K562 (cell line): Measurements from ENCODE around the gene KDF1. TPM values are rescaled to one million over a fixed set of nuclear protein-coding genes. Genes with fewer than 3 reads are reported as not detected.

Source experiments
- ATAC-seq: fragments of 200-7000 bp; cut with Tn5 transposase; 3 replicates; pipeline ENCODE4 v1.9.1; 2020; ENCODE audit warnings: moderate library complexity
- BruUV-seq: library from RNA; stranded (reverse); fragments of 400-500 nt; replicated peaks from 2 replicates; lab custom pipeline; 2021; lab: Mats Ljungman, UMichigan
- CTCF ChIA-PET: fragments of 300-600 bp; formaldehyde crosslinking; extraction: SDS; loops from one replicate; lab custom pipeline; 2021; ENCODE audit warnings: low intra/inter-chr PET ratio; lab: Yijun Ruan, JAX
- POLR2A ChIA-PET: fragments of 300-600, 350-650 bp; sonication (Branson Sonifier 250); formaldehyde crosslinking; extraction: SDS; loops from one replicate; lab custom pipeline; 2021; ENCODE audit warnings: antibody characterized with exemption, inconsistent platforms; lab: Yijun Ruan, JAX
- DNase-seq, 4 experiments: peaks; one replicate each; pipeline versions ENCODE4 v3.0.0 to v3.0.0-alpha.2; 2011 to 2018; ENCODE audit warnings: low spot score in 3 of 4, mixed read lengths in 3 of 4; ENCODE audit errors: extremely low read depth in 1 of 4
- FAIRE-seq: peaks from 2 replicates; lab custom pipeline; 2011; peaks lifted over from hg19 to GRCh38; lab: Jason Lieb, UNC
- H2AFZ ChIP-seq: 2 replicates; pipeline ENCODE4 v1.6.0; 2011; ENCODE audit warnings: low read depth, low read length, control low read depth, inconsistent platforms
- H3K27ac ChIP-seq: fragments of 200-600 bp; 3 replicates; pipeline ENCODE4 v1.8.0; 2011; ENCODE audit warnings: low read depth, mild to moderate bottlenecking, control low read depth, inconsistent platforms, low read length, moderate library complexity, mixed read lengths; ENCODE audit errors: extremely low read depth
- H3K27me3 ChIP-seq, 2 experiments: fragments of 300-600 bp in 1 of 2; 2 replicates in 1 of 2; 3 replicates in 1 of 2; pipeline versions ENCODE4 v1.6.0 to v1.8.0; 2011; ENCODE audit warnings: inconsistent platforms in 2 of 2, low read length in 2 of 2, mild to moderate bottlenecking in 1 of 2, mixed read lengths in 1 of 2, moderate library complexity in 1 of 2; ENCODE audit not compliant: control insufficient read depth in 2 of 2, insufficient read depth in 2 of 2
- H3K36me3 ChIP-seq: fragments of 300-600 bp; 3 replicates; pipeline ENCODE4 v1.8.0; 2011; ENCODE audit warnings: mild to moderate bottlenecking, low read length, inconsistent platforms; ENCODE audit not compliant: control insufficient read depth, insufficient read depth
- H3K4me1 ChIP-seq, 2 experiments: fragments of 200-600 bp in 1 of 2; replicated peaks in 1 of 2; 2 replicates in 1 of 2; 3 replicates in 1 of 2; pipeline versions ENCODE4 v1.5.1 to v1.8.0; 2011; ENCODE audit warnings: inconsistent platforms in 2 of 2, low read length in 2 of 2, mild to moderate bottlenecking in 1 of 2, mixed read lengths in 1 of 2, moderate library complexity in 1 of 2; ENCODE audit not compliant: control insufficient read depth in 2 of 2, insufficient read depth in 2 of 2
- H3K4me2 ChIP-seq: 2 replicates; pipeline ENCODE4 v1.6.1; 2011; ENCODE audit warnings: low read length, control low read depth, inconsistent platforms, mixed read lengths; ENCODE audit not compliant: insufficient read depth
- H3K4me3 ChIP-seq: fragments of 200-600 bp; sonication (generic), shearing (Covaris generic); 2 replicates; pipeline ENCODE4 v1.5.1; 2016; ENCODE audit warnings: control low read depth, inconsistent platforms
- H3K79me2 ChIP-seq: fragments of 200-600 bp; 3 replicates; pipeline ENCODE4 v1.8.0; 2011; ENCODE audit warnings: low read length, inconsistent platforms; ENCODE audit not compliant: control insufficient read depth, insufficient read depth
- H3K9ac ChIP-seq, 2 experiments: 2 replicates each; pipeline versions ENCODE4 v1.6.0 to v1.6.1; 2011; ENCODE audit warnings: low read depth in 2 of 2, low read length in 2 of 2, control low read depth in 1 of 2, inconsistent platforms in 1 of 2, mild to moderate bottlenecking in 1 of 2, mixed read lengths in 1 of 2; ENCODE audit not compliant: insufficient read depth in 1 of 2
- H3K9me1 ChIP-seq: one replicate; pipeline ENCODE4 v1.6.0; 2011; ENCODE audit warnings: inconsistent platforms, mild to moderate bottlenecking, low read length, moderate library complexity; ENCODE audit not compliant: control insufficient read depth, insufficient read depth
- H3K9me3 ChIP-seq: replicated peaks from 2 replicates; pipeline ENCODE4 v1.5.1; 2011; ENCODE audit warnings: low read depth, low read length, inconsistent platforms; ENCODE audit not compliant: control insufficient read depth, insufficient read depth
- H4K20me1 ChIP-seq: replicated peaks from 2 replicates; pipeline ENCODE4 v1.6.1; 2011; ENCODE audit warnings: low read length, inconsistent platforms, mixed read lengths; ENCODE audit not compliant: control insufficient read depth, insufficient read depth
- CHD1 ChIP-seq: fragments of 200-600 bp; sonication (generic); IDR thresholded peaks from one replicate; pipeline ENCODE4 v1.6.1; 2012; ENCODE audit warnings: mild to moderate bottlenecking, moderate library complexity, low read length, inconsistent platforms
- CTCF ChIP-seq, 3 experiments: IDR thresholded peaks in 2 of 3; conservative IDR thresholded peaks in 1 of 3; 2 replicates each; pipeline ENCODE4 v1.5.1; 2011 to 2012; ENCODE audit warnings: low read length in 3 of 3, mild to moderate bottlenecking in 3 of 3, control low read depth in 2 of 3, improper control_type of control experiment in 1 of 3, inconsistent platforms in 1 of 3, low read depth in 1 of 3, mixed read lengths in 1 of 3, moderate library complexity in 1 of 3; ENCODE audit not compliant: insufficient read depth in 2 of 3
- DPF2 ChIP-seq: fragments of 450-650 bp; IDR thresholded peaks from 2 replicates; pipeline ENCODE4 v1.6.1; 2016
- MAX ChIP-seq: sonication (generic); formaldehyde crosslinking; IDR thresholded peaks from 2 replicates; pipeline ENCODE4 v1.9.0; 2022; ENCODE audit warnings: mild to moderate bottlenecking, missing genetic modification reagents
- MNT ChIP-seq, 2 experiments: fragments of 450-650 bp; conservative IDR thresholded peaks; 2 replicates each; pipeline ENCODE4 v1.6.1; 2017; ENCODE audit warnings: mild to moderate bottlenecking in 2 of 2, moderate library complexity in 2 of 2
- POLR2A ChIP-seq: fragments of 450-650 bp; conservative IDR thresholded peaks from 2 replicates; pipeline ENCODE4 v1.6.1; 2016
- RAD21 ChIP-seq, 2 experiments: fragments of 250-450 bp in 1 of 2; fragments of 450-650 bp in 1 of 2; sonication (Bioruptor Pico) in 1 of 2; formaldehyde crosslinking in 1 of 2; IDR thresholded peaks in 1 of 2; conservative IDR thresholded peaks in 1 of 2; 2 replicates each; pipeline versions ENCODE4 v1.4.0 to v1.8.0; 2020 to 2022; ENCODE audit warnings: mild to moderate bottlenecking in 2 of 2, moderate library complexity in 1 of 2
- RUNX1 ChIP-seq: sonication (generic); IDR thresholded peaks from 2 replicates; pipeline ENCODE4 v1.6.1; 2016; ENCODE audit warnings: antibody characterized with exemption, low read depth
- SMARCE1 ChIP-seq: fragments of 450-650 bp; IDR thresholded peaks from 2 replicates; pipeline ENCODE4 v1.7.1; 2016; ENCODE audit warnings: mild to moderate bottlenecking
- XRCC3 ChIP-seq: fragments of 450-650 bp; IDR thresholded peaks from 2 replicates; pipeline ENCODE4 v1.6.1; 2017; ENCODE audit warnings: mild to moderate bottlenecking, moderate library complexity
- ZNF217 ChIP-seq: sonication (generic); formaldehyde crosslinking; IDR thresholded peaks from 2 replicates; pipeline ENCODE4 v1.8.0; 2022; ENCODE audit warnings: mild to moderate bottlenecking, missing genetic modification reagents
- ZNF740 ChIP-seq, 3 experiments: fragments of 200-800 bp in 1 of 3; sonication (Bioruptor generic) in 1 of 3; sonication (generic) in 1 of 3; formaldehyde crosslinking in 1 of 3; IDR thresholded peaks; 2 replicates each; pipeline versions ENCODE4 v1.6.1 to v1.8.0; 2016 to 2022; ENCODE audit warnings: mild to moderate bottlenecking in 2 of 3, missing compliant biosample characterization in 2 of 3, missing genetic modification characterization in 2 of 3, missing genetic modification reagents in 1 of 3
- WGBS: fragments of 100-300 bp; shearing (Covaris generic); methylation state at CpG from one replicate; pipeline ENCODE4 v1.1.6; 2016; ENCODE audit warnings: low coverage, mixed read lengths; ENCODE audit not compliant: insufficient coverage; ENCODE audit errors: missing lambda C conversion rate; 5-methylcytosine and 5-hydroxymethylcytosine counted together
- in situ Hi-C: fragments of 300-500 bp; cut with MboI; formaldehyde crosslinking; loops from 4 replicates; pipeline ENCODE4 v1.15.0; 2018; ENCODE audit warnings: inconsistent platforms, mixed read lengths
- intact Hi-C: fragments of 100-400 bp; cut with micrococcal nuclease; formaldehyde crosslinking; loops from 2 replicates; pipeline ENCODE4 v1.14.2; 2022
- polyA plus RNA-seq, 8 experiments: library from polyadenylated mRNA; depleted of rRNA in 4 of 8; stranded (reverse) in 5 of 8; unstranded in 3 of 8; fragments of >200 nt; fragmentation: Nextera tagmentation in 2 of 8; fragmentation: Illumina TruSeq in 1 of 8; extraction: Ambion mirVana in 2 of 8; extraction: Trizol in 1 of 8; gene quantifications; 2 replicates each; pipeline versions ENCODE4 v1.2.1 to v1.2.3, GENCODE V29; 2011 to 2014; ENCODE audit warnings: inconsistent platforms in 1 of 8, missing spikeins in 1 of 8
- total RNA-seq, 7 experiments: library from RNA; depleted of rRNA in 6 of 7; stranded (reverse); fragments of >200 nt in 6 of 7; fragmentation: Illumina TruSeq in 2 of 7; extraction: Trizol in 2 of 7; gene quantifications; 2 replicates each; pipeline versions ENCODE4 v1.2.1 to v1.2.3, GENCODE V29; 2011 to 2021; ENCODE audit warnings: low replicate concordance in 1 of 7

KDF1 gene
- total and polyA plus RNA-seq, 9 of the 15 experiments (the other 6 are each of a cell fraction or from before 2014, with no cell fraction given): 0.38 to 1.9 (median 0.83) TPM

- TF ChIP-seq CHD1 (no peak), ZNF217 (no peak), POLR2A (peak; percentile 68), MAX (CRISPR knock-in tag) (peak; percentile 9; the same call in 1 of the 2 replicates)
Observed at GRCh38 chr1:26993237-26994019, 33.2 kb upstream of the KDF1 start, which contains the start of gene TRNP1 (continued).

- H4K20me1 ChIP-seq: no peaks in the 10 kb centered on the region; the same call in 1 of the 2 replicates
- in situ Hi-C loops (no loop called here), intact Hi-C loops (no loop called here)
- no peak overlapping the region for H3K4me3 ChIP-seq
- H3K4me2 ChIP-seq: no peak overlapping the region
- no peak overlapping the region for H2AFZ ChIP-seq
- no peaks in the 10 kb centered on the region for H3K79me2 ChIP-seq
- H3K4me1 ChIP-seq: peaks cover 6 to 28% of the 10 kb centered on the region in 2 experiments; a peak in 4 of 5 replicates
- FAIRE-seq (peak; percentile 86), ATAC-seq (peak; percentile 43), DNase-seq (peak; percentile 49 to 59 (median 54))
- ChIA-PET CTCF (no interaction called here), POLR2A (no interaction called here)
- 3% methylated on average over 10 of the region's 10 CpGs for WGBS
- H3K27ac ChIP-seq: no peak overlapping the region
- H3K9me1 ChIP-seq: no peaks in the 10 kb centered on the region
- no TSS peak for BruUV-seq
- H3K9ac ChIP-seq: peak overlapping the region in 1 of 2 experiments; percentile 2; a peak in 1 of 4 replicates
- no peaks in the 10 kb centered on the region for H3K36me3 ChIP-seq
- H3K27me3 ChIP-seq: peaks cover 17 to 36% of the 10 kb centered on the region in 2 experiments; a peak in 4 of 5 replicates
- no peaks in the 10 kb centered on the region for H3K9me3 ChIP-seq
- no peak for TF ChIP-seq XRCC3
- TF ChIP-seq MNT (conservative IDR thresholded peaks at IDR 0.05): no peak
- no peak for TF ChIP-seq RUNX1
- peak; percentile 74; the same call in 1 of the 2 replicates for TF ChIP-seq ZNF740 (CRISPR knock-in tag; IDR thresholded peaks at IDR 0.05)
- TF ChIP-seq ZNF740 (tag; IDR thresholded peaks at IDR 0.05): no peak
- peak; percentile 39; the same call in 1 of the 2 replicates for TF ChIP-seq SMARCE1
- TF ChIP-seq DPF2: peak; percentile 37; the same call in 1 of the 2 replicates
- peak in 1 of 2 experiments; percentile 27; a peak in 1 of 4 replicates for TF ChIP-seq RAD21 (CRISPR knock-in tag; conservative IDR thresholded peaks at IDR 0.05 in 1 of 2, IDR thresholded peaks at IDR 0.05 in 1 of 2)
- TF ChIP-seq CTCF (IDR thresholded peaks at IDR 0.05 in 2 of 3, conservative IDR thresholded peaks at IDR 0.05 in 1 of 3; ENCODE audit: insufficient read depth in 2 of 3, low read depth in 1 of 3, low read length in 3 of 3): peak in 1 of 3 experiments; percentile 25; a peak in 1 of 6 replicates
Observed at GRCh38 chr1:26991310-26992116, 31.2 kb upstream of the KDF1 start.
